Thyroid gland (tissue), 4 donors: ENCODE results near the gene TRAIP.

Experiments used
- POLR2A ChIP-seq, 2 donors: fragments of 450-650 bp; IDR thresholded peaks; one replicate each; pipeline ENCODE4 v1.6.1; 2017; ENCODE audit warnings: antibody characterized with exemption in 2 of 2, mild to moderate bottlenecking in 2 of 2, moderate library complexity in 1 of 2
- TF ChIP-seq, protein P1 (sequence below), 6 experiments: fragments of 200-600 bp in 3 of 6; fragments of 450-650 bp in 3 of 6; sonication (generic) in 3 of 6; IDR thresholded peaks; one replicate each; pipeline ENCODE4 v1.5.1; 2016 to 2019; ENCODE audit warnings: antibody characterized with exemption in 6 of 6, mild to moderate bottlenecking in 2 of 6, inconsistent platforms in 1 of 6, moderate library complexity in 1 of 6

DNA sequence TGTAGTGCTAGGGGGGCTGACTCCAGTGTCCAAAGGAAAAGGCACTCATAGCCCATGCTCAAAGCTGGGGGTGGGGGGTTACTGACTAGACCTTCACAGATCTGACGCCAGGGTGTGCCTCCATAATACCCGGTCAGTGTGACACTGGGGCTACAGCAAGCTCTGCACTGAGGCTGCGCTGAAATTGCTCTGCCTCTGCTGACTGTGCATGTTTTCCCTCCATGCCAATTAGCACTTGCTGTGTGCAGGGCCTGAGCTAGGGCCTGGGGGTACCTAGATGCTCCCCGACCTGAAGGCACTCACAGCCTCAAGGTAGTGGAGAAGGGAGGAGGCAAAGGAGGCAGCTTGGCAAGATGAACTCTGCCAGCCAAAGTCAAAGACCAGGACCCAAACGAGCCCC, 8.1 kb upstream of the TRAIP start:
- TF ChIP-seq, protein P1, sequence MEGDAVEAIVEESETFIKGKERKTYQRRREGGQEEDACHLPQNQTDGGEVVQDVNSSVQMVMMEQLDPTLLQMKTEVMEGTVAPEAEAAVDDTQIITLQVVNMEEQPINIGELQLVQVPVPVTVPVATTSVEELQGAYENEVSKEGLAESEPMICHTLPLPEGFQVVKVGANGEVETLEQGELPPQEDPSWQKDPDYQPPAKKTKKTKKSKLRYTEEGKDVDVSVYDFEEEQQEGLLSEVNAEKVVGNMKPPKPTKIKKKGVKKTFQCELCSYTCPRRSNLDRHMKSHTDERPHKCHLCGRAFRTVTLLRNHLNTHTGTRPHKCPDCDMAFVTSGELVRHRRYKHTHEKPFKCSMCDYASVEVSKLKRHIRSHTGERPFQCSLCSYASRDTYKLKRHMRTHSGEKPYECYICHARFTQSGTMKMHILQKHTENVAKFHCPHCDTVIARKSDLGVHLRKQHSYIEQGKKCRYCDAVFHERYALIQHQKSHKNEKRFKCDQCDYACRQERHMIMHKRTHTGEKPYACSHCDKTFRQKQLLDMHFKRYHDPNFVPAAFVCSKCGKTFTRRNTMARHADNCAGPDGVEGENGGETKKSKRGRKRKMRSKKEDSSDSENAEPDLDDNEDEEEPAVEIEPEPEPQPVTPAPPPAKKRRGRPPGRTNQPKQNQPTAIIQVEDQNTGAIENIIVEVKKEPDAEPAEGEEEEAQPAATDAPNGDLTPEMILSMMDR (IDR thresholded peaks at IDR 0.05): no peak
- no peak for TF ChIP-seq POLR2A (IDR thresholded peaks at IDR 0.05)
